Activated T-helper 1 cell treated with anti-CD3 and anti-CD28 coated beads, Interleukin-12 subunit alpha, Interleukin-12 subunit beta, Interleukin-2, Interleukin-4 antibody, amounts not matched to agents 30 ng/mL and 10 ng/mL and 1 ng/mL, durations not matched to agents 14 hours and 24 hours and 36 hours (primary cell): ENCODE measurements around the gene COX6B1. TPM values are rescaled to one million over a fixed set of nuclear protein-coding genes. Genes with fewer than 3 reads are reported as not detected.

Experiments
- DNase-seq: peaks from one replicate; pipeline ENCODE4 v3.0.0; 2021; ENCODE audit warnings: low spot score
- H3K27ac Mint-ChIP-seq: one replicate; pipeline ENCODE4 v1.8.0; 2021; ENCODE audit warnings: mild to moderate bottlenecking, mixed read lengths
- H3K27me3 Mint-ChIP-seq: one replicate; pipeline ENCODE4 v1.8.0; 2022; ENCODE audit warnings: mild to moderate bottlenecking, moderate library complexity, mixed read lengths; ENCODE audit not compliant: insufficient read depth
- H3K36me3 Mint-ChIP-seq: one replicate; pipeline ENCODE4 v1.8.0; 2021; ENCODE audit warnings: low read depth, mixed read lengths
- H3K4me1 Mint-ChIP-seq: one replicate; pipeline ENCODE4 v1.8.0; 2021; ENCODE audit warnings: low read depth, mixed read lengths
- H3K4me3 Mint-ChIP-seq: one replicate; pipeline ENCODE4 v1.8.0; 2021; ENCODE audit warnings: mild to moderate bottlenecking, moderate library complexity, mixed read lengths
- H3K9me3 Mint-ChIP-seq: one replicate; pipeline ENCODE4 v1.8.0; 2021; ENCODE audit warnings: mixed read lengths
- intact Hi-C: fragments of 100-400 bp; cut with micrococcal nuclease; formaldehyde crosslinking; loops from one replicate; pipeline ENCODE4 v1.15.1; 2024
- total RNA-seq: library from RNA; stranded (reverse); gene quantifications from 2 replicates; pipeline ENCODE4 v1.2.3, GENCODE V29; 2022

Gene COX6B1
- total RNA-seq, 1 donor from 2014 or later, result 434 TPM

DNA sequence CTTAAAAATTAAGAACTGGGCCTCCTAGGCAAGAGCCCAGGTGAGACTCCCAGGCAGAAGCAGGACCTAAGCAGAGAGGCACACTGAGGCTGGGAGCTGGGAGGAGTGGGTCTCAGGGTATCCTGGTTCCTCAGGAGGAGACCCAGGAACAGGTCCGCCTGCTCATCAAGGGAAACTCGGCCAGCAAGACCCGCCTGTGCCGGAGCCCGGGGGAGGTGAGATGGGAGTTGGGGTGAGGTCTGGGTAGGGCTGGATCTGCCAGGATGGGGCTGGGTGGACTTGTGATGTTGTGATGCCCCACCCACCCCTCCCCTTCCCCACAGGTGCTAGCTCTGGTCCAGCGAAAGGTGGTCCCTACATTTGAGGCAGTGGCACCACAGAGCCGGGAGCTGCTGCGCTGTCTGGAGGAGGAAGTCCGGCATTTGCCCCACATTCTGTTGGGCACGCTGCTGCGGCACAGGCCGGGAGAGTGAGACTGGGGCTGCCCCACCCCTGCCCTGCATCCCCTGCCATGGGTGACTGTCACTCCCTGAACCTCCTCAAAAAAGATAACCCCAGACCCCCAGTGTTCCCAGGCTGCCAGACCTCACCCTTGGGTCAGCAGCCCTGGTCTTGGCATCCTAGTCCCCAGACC lies 28.7 kb upstream of the COX6B1 start:
- Mint-ChIP-seq H3K36me3 (peaks cover 22% of the 10 kb centered on the region), H3K4me1 (no peaks in the 10 kb centered on the region), H3K9me3 (no peaks in the 10 kb centered on the region), H3K4me3 (no peak overlapping the region), H3K27ac (no peak overlapping the region), H3K27me3 (no peaks in the 10 kb centered on the region)
- intact Hi-C loops, result no loop called here
- no peak for DNase-seq

- no peak for DNase-seq
- Mint-ChIP-seq H3K4me1 (no peaks in the 10 kb centered on the region), H3K36me3 (peaks cover 22% of the 10 kb centered on the region), H3K9me3 (no peaks in the 10 kb centered on the region), H3K4me3 (no peak overlapping the region), H3K27ac (peak overlapping the region; percentile 4), H3K27me3 (no peaks in the 10 kb centered on the region)
- intact Hi-C loops, result no loop called here
Observed at GRCh38 chr19:35620001-35620400, 28.1 kb upstream of the COX6B1 start.

DNA sequence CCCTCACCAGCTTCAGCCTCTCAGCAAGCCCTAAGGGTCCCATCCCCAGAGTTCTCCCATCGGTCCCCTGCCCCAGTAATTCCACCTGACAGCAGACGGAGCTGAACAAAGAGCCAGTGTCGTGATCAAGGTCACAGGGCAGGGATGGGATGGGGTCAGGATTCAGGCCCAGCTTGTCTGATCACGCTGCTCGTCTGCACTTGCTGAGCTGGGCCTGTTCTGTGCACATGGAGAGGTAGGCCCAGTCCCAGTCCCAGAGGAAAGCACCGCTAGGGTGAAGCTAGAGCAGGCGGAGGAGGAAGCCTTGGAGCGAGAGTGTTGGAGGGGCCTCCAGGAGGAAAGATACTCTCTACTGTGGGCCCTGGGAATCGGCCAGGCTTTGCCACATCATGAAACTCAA lies 26.4 kb upstream of the COX6B1 start:
- H3K27me3 Mint-ChIP-seq, result no peaks in the 10 kb centered on the region
- no peak for DNase-seq
- H3K27ac Mint-ChIP-seq, result no peak overlapping the region
- H3K9me3 Mint-ChIP-seq, result no peaks in the 10 kb centered on the region
- intact Hi-C loops, result no loop called here
- H3K4me1 Mint-ChIP-seq, result no peaks in the 10 kb centered on the region
- H3K36me3 Mint-ChIP-seq, result peaks cover 16% of the 10 kb centered on the region
- no peak overlapping the region for H3K4me3 Mint-ChIP-seq

DNA sequence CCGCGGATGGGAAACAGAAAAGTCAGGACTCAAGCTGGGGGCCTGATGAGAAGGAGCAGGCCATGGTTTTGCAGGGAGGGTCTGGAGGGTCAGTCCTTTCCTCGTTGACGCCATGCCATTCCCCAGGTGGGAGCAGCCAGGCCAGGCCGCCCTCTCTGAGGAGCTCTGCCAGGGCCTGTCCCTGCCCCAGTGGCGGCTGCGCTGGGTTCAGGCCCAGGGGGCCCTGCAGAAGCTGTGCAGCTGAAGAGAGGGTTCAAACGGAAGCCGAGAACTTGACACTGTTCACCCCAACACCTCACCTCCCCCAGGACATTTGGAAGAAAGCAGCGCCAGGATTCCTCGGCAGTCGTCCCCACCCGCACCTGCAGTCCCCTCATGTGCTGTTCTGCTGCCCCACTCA lies 25.4 kb upstream of the COX6B1 start:
- H3K9me3 Mint-ChIP-seq, result no peaks in the 10 kb centered on the region
- H3K4me1 Mint-ChIP-seq, result no peaks in the 10 kb centered on the region
- no peak for DNase-seq
- no peaks in the 10 kb centered on the region for H3K27me3 Mint-ChIP-seq
- H3K27ac Mint-ChIP-seq, result no peak overlapping the region
- H3K4me3 Mint-ChIP-seq, result no peak overlapping the region
- intact Hi-C loops, result no loop called here
- peaks cover 16% of the 10 kb centered on the region for H3K36me3 Mint-ChIP-seq

DNA sequence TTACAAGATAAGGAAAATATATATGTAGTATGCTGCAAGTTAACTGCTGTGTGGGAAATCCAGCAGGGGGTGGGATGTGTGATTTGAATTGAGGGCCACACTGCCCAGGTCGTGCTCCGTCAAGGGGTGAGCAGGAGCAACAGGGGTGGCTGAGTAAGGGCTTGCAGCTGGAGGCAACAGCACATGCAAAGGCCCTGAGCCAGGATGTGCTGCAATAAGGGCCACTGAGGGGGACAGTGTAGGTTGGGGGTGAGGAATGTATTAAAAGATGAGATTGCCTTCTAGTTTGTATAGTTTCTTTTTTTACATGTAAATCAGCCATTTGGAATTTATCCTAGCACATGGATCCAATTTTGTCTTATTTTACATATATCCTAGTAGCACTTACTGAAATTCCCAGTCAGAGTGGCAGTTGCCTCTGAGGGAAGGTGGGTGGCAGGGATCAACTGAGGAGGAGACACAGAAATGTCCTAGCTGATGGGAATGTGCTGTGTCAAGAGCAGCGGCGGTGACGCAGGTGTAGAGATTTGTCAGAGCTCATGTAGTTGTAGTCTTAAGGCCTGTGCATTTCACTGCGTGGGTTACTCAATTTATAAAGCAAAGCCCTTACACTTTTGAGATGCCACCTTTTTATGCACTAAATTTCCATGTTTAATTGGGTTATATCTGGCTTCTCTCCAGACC lies 24.7 kb upstream of the COX6B1 start:
- intact Hi-C loops, result no loop called here
- H3K27ac Mint-ChIP-seq, result no peak overlapping the region

GRCh38 chr19:35628264-35628564 lies 19.9 kb upstream of the COX6B1 start:
- Mint-ChIP-seq H3K4me3 (peak overlapping the region; percentile 100), H3K36me3 (peaks cover 31% of the 10 kb centered on the region), H3K4me1 (peaks cover 12% of the 10 kb centered on the region), H3K27me3 (no peaks in the 10 kb centered on the region), H3K9me3 (no peaks in the 10 kb centered on the region), H3K27ac (peak overlapping the region; percentile 100)
- no peak for DNase-seq
- intact Hi-C loops, result loop anchor here (1.0 kb wide), 8 partner anchors 16 to 360 kb away; partner anchors contain the start of genes COX6B1, HAUS5, PSENEN and U2AF1L4

More for the DNA sequence above, 24.7 kb upstream of the COX6B1 start:
- H3K4me1 Mint-ChIP-seq, result peaks cover 5% of the 10 kb centered on the region
- no peaks in the 10 kb centered on the region for H3K27me3 Mint-ChIP-seq
- no peaks in the 10 kb centered on the region for H3K9me3 Mint-ChIP-seq
- H3K4me3 Mint-ChIP-seq, result no peak overlapping the region
- no peak for DNase-seq
- H3K36me3 Mint-ChIP-seq, result peaks cover 16% of the 10 kb centered on the region

- intact Hi-C loops, result loop anchor here (1.0 kb wide), 8 partner anchors 16 to 360 kb away; partner anchors contain the start of genes COX6B1, HAUS5, PSENEN and U2AF1L4
- peaks cover 12% of the 10 kb centered on the region for H3K4me1 Mint-ChIP-seq
- peaks cover 34% of the 10 kb centered on the region for H3K36me3 Mint-ChIP-seq
- peak; percentile 96 for DNase-seq
- no peaks in the 10 kb centered on the region for H3K9me3 Mint-ChIP-seq
- no peaks in the 10 kb centered on the region for H3K27me3 Mint-ChIP-seq
- H3K27ac Mint-ChIP-seq, result peak within 1 kb of the TSS; percentile 100
- peak within 1 kb of the TSS; percentile 100 for H3K4me3 Mint-ChIP-seq
Observed at GRCh38 chr19:35628565-35629331, 19.4 kb upstream of the COX6B1 start, which contains the start of gene RBM42. Gene RBM42, plus strand, starts transcription at chr19:35629036. Its CDS starts 118 bp downstream, at chr19:35629154.

DNA sequence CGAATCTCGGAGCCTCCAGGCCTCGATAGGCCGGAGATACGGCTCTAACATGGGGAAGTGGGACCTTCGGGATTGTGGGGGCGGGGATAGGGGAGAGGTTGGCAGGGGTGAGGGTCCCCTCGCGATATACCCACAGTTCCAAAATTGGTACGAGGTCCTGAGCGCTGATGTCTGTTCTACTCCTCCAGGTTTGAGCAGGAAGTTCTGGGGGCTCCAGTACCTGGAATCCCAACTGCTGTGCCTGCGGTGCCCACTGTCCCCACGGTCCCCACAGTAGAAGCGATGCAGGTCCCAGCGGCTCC lies 18.8 kb upstream of the COX6B1 start:
- Mint-ChIP-seq H3K9me3 (no peaks in the 10 kb centered on the region), H3K36me3 (peaks cover 34% of the 10 kb centered on the region), H3K4me1 (peaks cover 12% of the 10 kb centered on the region), H3K4me3 (peak overlapping the region; percentile 100), H3K27ac (peak overlapping the region; percentile 100), H3K27me3 (no peaks in the 10 kb centered on the region)
- intact Hi-C loops, result no loop called here
- no peak for DNase-seq

- H3K36me3 Mint-ChIP-seq, result peaks cover 51% of the 10 kb centered on the region
Observed at GRCh38 chr19:35633727-35634440, 14.2 kb upstream of the COX6B1 start.

GRCh38 chr19:35636651-35637050 lies 11.5 kb upstream of the COX6B1 start:
- Mint-ChIP-seq H3K4me1 (peaks cover 7% of the 10 kb centered on the region), H3K4me3 (no peak overlapping the region)

More at GRCh38 chr19:35633727-35634440, 14.2 kb upstream of the COX6B1 start:
- no peaks in the 10 kb centered on the region for H3K9me3 Mint-ChIP-seq
- H3K27ac Mint-ChIP-seq, result no peak overlapping the region
- no peak for DNase-seq
- no peak overlapping the region for H3K4me3 Mint-ChIP-seq
- H3K4me1 Mint-ChIP-seq, result peaks cover 2% of the 10 kb centered on the region
- H3K27me3 Mint-ChIP-seq, result no peaks in the 10 kb centered on the region
- intact Hi-C loops, result no loop called here

DNA sequence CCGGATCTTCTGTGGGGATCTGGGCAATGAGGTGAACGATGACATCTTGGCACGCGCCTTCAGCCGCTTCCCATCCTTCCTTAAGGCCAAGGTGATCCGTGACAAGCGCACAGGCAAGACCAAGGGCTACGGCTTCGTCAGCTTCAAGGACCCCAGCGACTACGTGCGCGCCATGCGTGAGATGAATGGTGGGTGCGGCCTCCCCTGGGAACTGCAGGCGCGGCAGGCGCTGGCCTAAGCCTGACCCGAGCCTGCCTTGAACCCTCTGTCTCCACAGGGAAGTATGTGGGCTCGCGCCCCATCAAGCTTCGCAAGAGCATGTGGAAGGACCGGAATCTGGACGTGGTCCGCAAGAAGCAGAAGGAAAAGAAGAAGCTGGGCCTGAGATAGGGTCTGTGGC lies 11.0 kb upstream of the COX6B1 start:
- Mint-ChIP-seq H3K27ac (no peak overlapping the region), H3K9me3 (no peaks in the 10 kb centered on the region), H3K4me3 (no peak overlapping the region), H3K4me1 (peaks cover 8% of the 10 kb centered on the region), H3K36me3 (peaks cover 33% of the 10 kb centered on the region), H3K27me3 (no peaks in the 10 kb centered on the region)
- no peak for DNase-seq
- intact Hi-C loops, result no loop called here

More at GRCh38 chr19:35636651-35637050, 11.5 kb upstream of the COX6B1 start:
- Mint-ChIP-seq H3K9me3 (no peaks in the 10 kb centered on the region), H3K27me3 (no peaks in the 10 kb centered on the region), H3K27ac (peak overlapping the region; percentile 20), H3K36me3 (peaks cover 38% of the 10 kb centered on the region)
- intact Hi-C loops, result no loop called here
- no peak for DNase-seq

GRCh38 chr19:35639321-35639639 lies 8.8 kb upstream of the COX6B1 start:
- no peak overlapping the region for H3K4me3 Mint-ChIP-seq
- H3K27me3 Mint-ChIP-seq, result no peaks in the 10 kb centered on the region
- H3K9me3 Mint-ChIP-seq, result no peaks in the 10 kb centered on the region
- intact Hi-C loops, result no loop called here
- H3K4me1 Mint-ChIP-seq, result peaks cover 15% of the 10 kb centered on the region
- no peak for DNase-seq
- H3K27ac Mint-ChIP-seq, result no peak overlapping the region
- H3K36me3 Mint-ChIP-seq, result peaks cover 20% of the 10 kb centered on the region
